Neural cell (in vitro differentiated cells): ENCODE data around the gene SMG6. TPM values are rescaled to one million over a fixed set of nuclear protein-coding genes. Genes with fewer than 3 reads are reported as not detected.

Experiments used
- H2AFZ ChIP-seq: fragments of 200-600, 300-800 bp; sonication (generic), shearing (Covaris generic); 2 replicates; pipeline ENCODE4 v1.6.0; 2014; ENCODE audit warnings: low read depth, mild to moderate bottlenecking, antibody characterized with exemption, low read length, moderate library complexity
- H3F3A ChIP-seq: fragments of 200-600 bp; shearing (Covaris generic); 2 replicates; pipeline ENCODE4 v1.6.1; 2016; ENCODE audit warnings: mild to moderate bottlenecking, moderate library complexity, mixed read lengths, antibody characterized with exemption, low read length; ENCODE audit not compliant: insufficient read depth, poor library complexity, severe bottlenecking
- H3K27ac ChIP-seq: fragments of 200-600, 300-800 bp; sonication (generic), shearing (Covaris generic); 2 replicates; pipeline ENCODE4 v1.5.1; 2014; ENCODE audit warnings: mild to moderate bottlenecking, low read length, moderate library complexity
- H3K27me3 ChIP-seq: fragments of 300-800, 200-600 bp; sonication (generic), shearing (Covaris generic); 2 replicates; pipeline ENCODE4 v1.6.0; 2014; ENCODE audit warnings: mild to moderate bottlenecking, low read depth, low read length, moderate library complexity; ENCODE audit not compliant: insufficient read depth
- H3K36me3 ChIP-seq: fragments of 300-800, 200-600 bp; sonication (generic), shearing (Covaris generic); 2 replicates; pipeline ENCODE4 v1.5.1; 2014; ENCODE audit warnings: mild to moderate bottlenecking, antibody characterized with exemption, low read length, moderate library complexity; ENCODE audit not compliant: insufficient read depth
- H3K4me2 ChIP-seq: fragments of 300-800, 200-600 bp; sonication (generic), shearing (Covaris generic); 2 replicates; pipeline ENCODE4 v1.6.0; 2014; ENCODE audit warnings: mild to moderate bottlenecking, low read length
- H3K4me3 ChIP-seq: fragments of 300-800, 200-600 bp; sonication (generic), shearing (Covaris generic); 2 replicates; pipeline ENCODE4 v1.5.1; 2014; ENCODE audit warnings: mild to moderate bottlenecking, low read length, moderate library complexity
- H3K79me2 ChIP-seq: fragments of 200-600 bp; shearing (Covaris generic); replicated peaks from 2 replicates; pipeline ENCODE4 v1.6.0; 2014; ENCODE audit warnings: mild to moderate bottlenecking, low read length, moderate library complexity; ENCODE audit not compliant: insufficient read depth
- H3K9ac ChIP-seq: fragments of 300-800, 200-600 bp; sonication (generic), shearing (Covaris generic); 2 replicates; pipeline ENCODE4 v1.6.1; 2016; ENCODE audit warnings: mild to moderate bottlenecking, low read length, mixed read lengths
- H3K9me2 ChIP-seq: fragments of 200-600 bp; shearing (Covaris generic); 2 replicates; pipeline ENCODE4 v1.6.1; 2016; ENCODE audit warnings: mild to moderate bottlenecking, low read length, mixed read lengths; ENCODE audit not compliant: insufficient read depth
- H3K9me3 ChIP-seq: fragments of 200-600, 300-800 bp; sonication (generic), shearing (Covaris generic); 2 replicates; pipeline ENCODE4 v1.6.1; 2016; ENCODE audit warnings: mild to moderate bottlenecking, mixed run types, low read length, moderate library complexity, mixed read lengths
- H4K20me1 ChIP-seq: fragments of 200-600 bp; shearing (Covaris generic); 2 replicates; pipeline ENCODE4 v1.6.1; 2016; ENCODE audit warnings: mild to moderate bottlenecking, mixed run types; ENCODE audit not compliant: insufficient read depth
- EP300 ChIP-seq: fragments of 450-650 bp; conservative IDR thresholded peaks from 2 replicates; pipeline ENCODE4 v1.6.1; 2014; ENCODE audit warnings: antibody characterized with exemption, mild to moderate bottlenecking, moderate library complexity; ENCODE audit not compliant: poor library complexity, severe bottlenecking
- EZH2 ChIP-seq: fragments of 200-600, 300-800 bp; shearing (Covaris generic), sonication (generic); IDR thresholded peaks from 2 replicates; pipeline ENCODE4 v1.6.1; 2014; ENCODE audit warnings: antibody characterized with exemption, low read length, borderline replicate concordance, mild to moderate bottlenecking; ENCODE audit not compliant: insufficient read depth, poor library complexity, severe bottlenecking
- MXI1 ChIP-seq: fragments of 450-650 bp; conservative IDR thresholded peaks from 2 replicates; pipeline ENCODE4 v1.6.1; 2014; ENCODE audit warnings: antibody characterized with exemption, mild to moderate bottlenecking; ENCODE audit not compliant: poor library complexity, severe bottlenecking
- POLR2AphosphoS5 ChIP-seq: IDR thresholded peaks from 2 replicates; pipeline ENCODE4 v1.6.1; 2012
- RAD21 ChIP-seq: fragments of 450-650 bp; conservative IDR thresholded peaks from 2 replicates; pipeline ENCODE4 v1.6.1; 2014; ENCODE audit warnings: antibody characterized with exemption, mild to moderate bottlenecking, moderate library complexity
- SMC3 ChIP-seq: fragments of 450-650 bp; conservative IDR thresholded peaks from 2 replicates; pipeline ENCODE4 v1.6.1; 2014; ENCODE audit warnings: antibody characterized with exemption, mild to moderate bottlenecking, moderate library complexity; ENCODE audit not compliant: poor library complexity
- TAF1 ChIP-seq: IDR thresholded peaks from 2 replicates; pipeline ENCODE4 v1.6.1; 2012; ENCODE audit warnings: low read depth
- polyA plus RNA-seq: library from polyadenylated mRNA; depleted of rRNA; stranded (reverse); fragments of >200 nt; gene quantifications from 2 replicates; pipeline ENCODE4 v1.2.3, GENCODE V29; 2014
- TF ChIP-seq, protein P1 (sequence below): fragments of 450-650 bp; IDR thresholded peaks from 2 replicates; pipeline ENCODE4 v1.5.1; 2014; ENCODE audit warnings: antibody characterized with exemption, mild to moderate bottlenecking, moderate library complexity; ENCODE audit not compliant: poor library complexity, severe bottlenecking
- TF ChIP-seq, protein P2 (sequence below): IDR thresholded peaks from 2 replicates; pipeline ENCODE4 v1.6.1; 2012; ENCODE audit warnings: borderline replicate concordance

Gene SMG6
- polyA plus RNA-seq, 1 donor from 2014 or later: 13.9 TPM

GRCh38 chr17:2215616-2216364 lies 87.8 kb downstream of the SMG6 start:
- Histone ChIP-seq H3K27ac (no peak overlapping the region), H3K9me2 (no peaks in the 10 kb centered on the region), H3K4me3 (no peak overlapping the region), H3K9ac (no peak overlapping the region), H3K36me3 (no peaks in the 10 kb centered on the region), H3F3A (no peaks in the 10 kb centered on the region), H3K4me2 (no peak overlapping the region), H3K79me2 (no peaks in the 10 kb centered on the region), H2AFZ (no peak overlapping the region), H4K20me1 (no peaks in the 10 kb centered on the region), H3K27me3 (no peaks in the 10 kb centered on the region), H3K9me3 (no peaks in the 10 kb centered on the region)
- TF ChIP-seq, protein P1, sequence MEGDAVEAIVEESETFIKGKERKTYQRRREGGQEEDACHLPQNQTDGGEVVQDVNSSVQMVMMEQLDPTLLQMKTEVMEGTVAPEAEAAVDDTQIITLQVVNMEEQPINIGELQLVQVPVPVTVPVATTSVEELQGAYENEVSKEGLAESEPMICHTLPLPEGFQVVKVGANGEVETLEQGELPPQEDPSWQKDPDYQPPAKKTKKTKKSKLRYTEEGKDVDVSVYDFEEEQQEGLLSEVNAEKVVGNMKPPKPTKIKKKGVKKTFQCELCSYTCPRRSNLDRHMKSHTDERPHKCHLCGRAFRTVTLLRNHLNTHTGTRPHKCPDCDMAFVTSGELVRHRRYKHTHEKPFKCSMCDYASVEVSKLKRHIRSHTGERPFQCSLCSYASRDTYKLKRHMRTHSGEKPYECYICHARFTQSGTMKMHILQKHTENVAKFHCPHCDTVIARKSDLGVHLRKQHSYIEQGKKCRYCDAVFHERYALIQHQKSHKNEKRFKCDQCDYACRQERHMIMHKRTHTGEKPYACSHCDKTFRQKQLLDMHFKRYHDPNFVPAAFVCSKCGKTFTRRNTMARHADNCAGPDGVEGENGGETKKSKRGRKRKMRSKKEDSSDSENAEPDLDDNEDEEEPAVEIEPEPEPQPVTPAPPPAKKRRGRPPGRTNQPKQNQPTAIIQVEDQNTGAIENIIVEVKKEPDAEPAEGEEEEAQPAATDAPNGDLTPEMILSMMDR: no peak
- TF ChIP-seq EZH2 (no peak), SMC3 (no peak), POLR2AphosphoS5 (no peak), MXI1 (no peak)

GRCh38 chr17:2214929-2215615 lies 88.5 kb downstream of the SMG6 start:
- H3K9me2 ChIP-seq: no peaks in the 10 kb centered on the region
- TF ChIP-seq SMC3: no peak
- no peak for TF ChIP-seq TAF1
- TF ChIP-seq EZH2: no peak
- TF ChIP-seq RAD21: no peak
- TF ChIP-seq MXI1: no peak
- no peak for TF ChIP-seq POLR2AphosphoS5
- TF ChIP-seq, protein P2, sequence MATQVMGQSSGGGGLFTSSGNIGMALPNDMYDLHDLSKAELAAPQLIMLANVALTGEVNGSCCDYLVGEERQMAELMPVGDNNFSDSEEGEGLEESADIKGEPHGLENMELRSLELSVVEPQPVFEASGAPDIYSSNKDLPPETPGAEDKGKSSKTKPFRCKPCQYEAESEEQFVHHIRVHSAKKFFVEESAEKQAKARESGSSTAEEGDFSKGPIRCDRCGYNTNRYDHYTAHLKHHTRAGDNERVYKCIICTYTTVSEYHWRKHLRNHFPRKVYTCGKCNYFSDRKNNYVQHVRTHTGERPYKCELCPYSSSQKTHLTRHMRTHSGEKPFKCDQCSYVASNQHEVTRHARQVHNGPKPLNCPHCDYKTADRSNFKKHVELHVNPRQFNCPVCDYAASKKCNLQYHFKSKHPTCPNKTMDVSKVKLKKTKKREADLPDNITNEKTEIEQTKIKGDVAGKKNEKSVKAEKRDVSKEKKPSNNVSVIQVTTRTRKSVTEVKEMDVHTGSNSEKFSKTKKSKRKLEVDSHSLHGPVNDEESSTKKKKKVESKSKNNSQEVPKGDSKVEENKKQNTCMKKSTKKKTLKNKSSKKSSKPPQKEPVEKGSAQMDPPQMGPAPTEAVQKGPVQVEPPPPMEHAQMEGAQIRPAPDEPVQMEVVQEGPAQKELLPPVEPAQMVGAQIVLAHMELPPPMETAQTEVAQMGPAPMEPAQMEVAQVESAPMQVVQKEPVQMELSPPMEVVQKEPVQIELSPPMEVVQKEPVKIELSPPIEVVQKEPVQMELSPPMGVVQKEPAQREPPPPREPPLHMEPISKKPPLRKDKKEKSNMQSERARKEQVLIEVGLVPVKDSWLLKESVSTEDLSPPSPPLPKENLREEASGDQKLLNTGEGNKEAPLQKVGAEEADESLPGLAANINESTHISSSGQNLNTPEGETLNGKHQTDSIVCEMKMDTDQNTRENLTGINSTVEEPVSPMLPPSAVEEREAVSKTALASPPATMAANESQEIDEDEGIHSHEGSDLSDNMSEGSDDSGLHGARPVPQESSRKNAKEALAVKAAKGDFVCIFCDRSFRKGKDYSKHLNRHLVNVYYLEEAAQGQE: no peak
- TF ChIP-seq, protein P1: no peak
- no peak for TF ChIP-seq EP300
- H3K9ac ChIP-seq: no peak overlapping the region
- no peaks in the 10 kb centered on the region for H3K27me3 ChIP-seq
- no peaks in the 10 kb centered on the region for H3K9me3 ChIP-seq
- H3K27ac ChIP-seq: no peak overlapping the region
- H3K79me2 ChIP-seq: no peaks in the 10 kb centered on the region
- no peaks in the 10 kb centered on the region for H4K20me1 ChIP-seq
- no peak overlapping the region for H2AFZ ChIP-seq
- H3K4me2 ChIP-seq: no peak overlapping the region
- no peak overlapping the region for H3K4me3 ChIP-seq
- no peaks in the 10 kb centered on the region for H3K36me3 ChIP-seq
- H3F3A ChIP-seq: no peaks in the 10 kb centered on the region
